G401.6 (cell line): Measurements from ENCODE around the gene GLIPR1L1.

Source experiments
- FAIRE-seq: peaks from 2 replicates; lab custom pipeline; 2012; peaks lifted over from hg19 to GRCh38; lab: Jason Lieb, UNC

Gene GLIPR1L1

DNA sequence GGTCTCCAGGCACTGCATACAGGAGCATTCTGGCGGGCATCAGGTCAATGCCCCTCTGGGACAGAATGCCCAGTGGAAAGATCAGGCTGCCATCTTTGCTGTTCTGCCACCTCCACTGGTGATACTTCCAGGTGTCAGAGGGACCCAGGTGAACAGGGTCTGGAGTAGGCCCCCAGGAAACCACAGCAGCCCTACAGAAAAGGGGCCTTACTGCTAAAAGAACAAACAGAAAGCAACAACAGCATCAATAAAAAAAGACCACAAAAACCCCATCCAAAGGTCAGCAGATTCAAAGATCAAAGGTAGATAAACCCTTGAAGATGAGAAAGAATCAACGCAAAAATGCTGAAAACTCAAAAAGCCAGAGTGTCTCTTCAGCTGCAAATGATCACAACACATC, 15.9 kb downstream of the GLIPR1L1 start:
- no peak for FAIRE-seq

GRCh38 chr12:75354011-75354410, 19.5 kb downstream of the GLIPR1L1 start:
- FAIRE-seq = no peak

DNA sequence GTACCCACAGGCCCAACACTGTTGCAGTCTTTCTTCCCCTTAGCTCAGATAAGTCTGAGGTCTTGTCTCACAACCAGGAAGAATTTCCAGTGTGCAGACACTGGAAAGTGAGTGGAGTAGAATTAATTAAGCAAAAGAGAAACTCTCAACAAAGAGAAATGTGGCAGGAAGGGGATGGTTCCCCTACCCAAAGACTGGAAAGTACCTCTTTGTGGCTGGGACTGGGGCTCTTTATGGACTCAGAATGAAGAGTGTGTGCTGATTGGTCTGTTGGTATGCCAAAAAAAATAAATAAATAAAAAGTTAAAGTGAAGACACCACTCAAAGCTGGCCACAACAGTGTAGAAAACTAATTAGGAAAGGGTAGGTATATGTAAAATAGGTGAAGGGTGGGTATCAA, 26.4 kb downstream of the GLIPR1L1 start:
- FAIRE-seq = no peak

DNA sequence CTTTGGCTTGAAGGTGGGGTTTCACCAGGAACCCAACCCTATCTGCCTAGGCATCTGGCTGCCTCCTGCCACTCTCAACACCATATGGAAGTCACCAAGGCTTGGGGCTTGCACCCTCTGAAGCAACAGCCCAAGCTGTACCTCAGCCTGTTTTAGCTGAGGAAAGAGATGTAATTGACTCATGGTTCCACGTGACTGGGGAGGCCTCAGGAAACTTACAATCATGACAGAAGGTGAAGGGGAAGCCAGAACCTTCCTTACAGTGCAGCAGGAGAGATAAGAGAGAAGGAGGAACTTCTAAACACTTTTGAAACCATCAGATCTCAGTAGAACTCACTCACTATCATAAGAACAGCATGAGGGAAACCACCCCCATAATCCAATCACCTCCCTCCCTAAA, 26.9 kb downstream of the GLIPR1L1 start:
- FAIRE-seq = no peak

DNA sequence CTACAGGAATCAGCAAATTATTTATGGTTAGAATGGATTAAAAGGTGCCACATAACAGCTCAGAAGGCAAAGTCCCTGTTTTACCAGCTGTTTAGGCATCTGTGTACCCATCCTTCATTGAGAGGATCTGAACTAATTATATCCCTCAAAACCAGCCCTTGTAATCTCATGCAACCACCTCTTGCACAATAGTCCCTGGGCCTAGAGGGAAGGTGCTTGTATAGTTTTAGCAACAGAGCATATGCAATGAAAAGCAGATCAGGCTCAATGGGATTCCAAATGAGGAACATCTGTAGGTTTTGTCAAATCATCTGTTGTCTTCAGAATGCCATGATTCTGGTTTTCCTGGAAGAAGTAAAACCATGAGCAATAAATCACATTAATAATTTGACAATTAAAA, 30.4 kb downstream of the GLIPR1L1 start:
- FAIRE-seq = no peak

DNA sequence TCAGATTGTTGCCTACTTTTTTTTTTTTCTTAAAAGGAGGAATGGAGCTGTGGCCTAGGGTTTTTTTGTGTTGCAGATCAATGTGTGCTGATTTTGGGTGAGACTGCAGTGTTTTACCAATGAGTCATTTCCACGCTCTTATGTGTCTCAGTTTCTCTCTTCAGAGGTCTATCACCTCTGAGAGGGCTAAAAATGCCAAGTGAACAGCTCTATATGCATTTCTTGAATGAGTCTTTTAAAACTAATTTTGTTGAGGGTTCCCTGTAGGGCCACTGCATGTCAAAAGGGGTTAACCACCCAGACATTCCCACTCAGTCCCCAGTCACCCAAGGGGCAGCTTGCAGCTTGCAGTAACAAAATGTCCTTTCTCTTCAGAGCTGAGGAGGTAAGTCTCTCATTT, 32.2 kb downstream of the GLIPR1L1 start:
- no peak for FAIRE-seq

DNA sequence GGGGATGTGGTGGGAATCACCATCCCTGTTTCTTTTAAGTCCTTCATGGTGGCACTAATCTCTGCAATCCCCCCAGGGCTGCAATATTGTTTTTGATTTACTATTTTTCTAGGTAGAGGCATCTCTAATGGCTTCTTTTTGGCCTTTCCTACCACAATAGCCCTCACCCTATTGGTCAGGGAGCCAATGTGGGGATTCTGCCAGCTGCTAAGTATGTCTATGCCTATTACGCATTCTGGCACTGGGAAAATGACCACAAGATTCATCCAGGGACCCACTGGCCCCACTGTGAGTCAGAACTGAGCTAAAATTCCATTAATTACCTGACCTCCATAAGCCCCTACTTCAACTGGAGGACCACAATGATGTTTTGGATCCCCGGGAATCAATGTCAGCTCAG, 40.5 kb downstream of the GLIPR1L1 start:
- FAIRE-seq = no peak

DNA sequence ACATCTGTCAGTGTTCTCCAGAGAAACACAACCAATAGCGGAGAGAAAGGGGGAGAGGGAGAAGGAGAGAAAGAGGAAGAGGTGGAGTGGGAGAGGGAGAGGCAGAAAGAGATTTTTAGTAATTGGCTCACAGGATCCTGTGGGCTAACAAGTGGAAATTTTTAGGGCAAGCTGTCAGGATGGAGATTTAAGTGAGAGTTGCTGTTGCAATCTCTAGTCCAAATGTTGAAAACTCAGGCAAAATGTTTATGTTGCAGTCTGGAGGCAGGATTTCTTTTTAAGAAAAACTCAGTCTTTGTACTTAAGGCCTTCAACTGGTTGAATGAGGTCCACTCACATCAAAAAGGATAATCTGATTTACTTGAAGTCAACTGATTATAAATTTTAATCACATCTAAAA, 43.9 kb downstream of the GLIPR1L1 start:
- no peak for FAIRE-seq

DNA sequence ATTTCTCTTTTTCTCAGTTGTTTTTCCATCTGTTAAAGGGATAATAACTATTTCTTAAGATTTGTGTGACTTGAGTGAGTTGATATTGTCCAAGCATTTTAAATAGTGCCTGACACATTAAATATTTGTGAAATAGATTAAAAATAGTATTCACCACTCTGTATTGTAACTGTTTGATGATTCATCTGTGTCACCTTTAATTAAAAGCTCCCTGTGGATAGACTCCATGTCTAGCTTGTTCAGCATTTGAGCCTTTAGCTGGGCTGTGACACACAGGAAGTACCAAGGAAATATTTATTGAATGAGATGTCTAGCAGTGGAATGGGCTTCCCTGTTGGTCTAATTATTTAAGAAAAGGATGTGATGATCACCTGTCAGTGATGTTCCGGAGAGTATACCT, 54.6 kb downstream of the GLIPR1L1 start:
- no peak for FAIRE-seq

- no peak for FAIRE-seq
Observed at GRCh38 chr12:75389706-75390105, 55.2 kb downstream of the GLIPR1L1 start.

GRCh38 chr12:75390156-75390898, 55.9 kb downstream of the GLIPR1L1 start:
- FAIRE-seq = no peak

GRCh38 chr12:75390899-75391538, 56.5 kb downstream of the GLIPR1L1 start, which contains the start of gene GLIPR1L2:
GLIPR1L2 (plus strand) TSS chr12:75391089; CDS start chr12:75391117, 28 bp downstream.
- FAIRE-seq = peak; percentile 91

- peak; percentile 88 for FAIRE-seq
Observed at GRCh38 chr12:75404231-75404630, 69.8 kb downstream of the GLIPR1L1 start.

- no peak for FAIRE-seq
Observed at GRCh38 chr12:75407683-75408082, 73.2 kb downstream of the GLIPR1L1 start.

- peak; percentile 97 for FAIRE-seq
Observed at GRCh38 chr12:75409830-75410229, 75.4 kb downstream of the GLIPR1L1 start.

DNA sequence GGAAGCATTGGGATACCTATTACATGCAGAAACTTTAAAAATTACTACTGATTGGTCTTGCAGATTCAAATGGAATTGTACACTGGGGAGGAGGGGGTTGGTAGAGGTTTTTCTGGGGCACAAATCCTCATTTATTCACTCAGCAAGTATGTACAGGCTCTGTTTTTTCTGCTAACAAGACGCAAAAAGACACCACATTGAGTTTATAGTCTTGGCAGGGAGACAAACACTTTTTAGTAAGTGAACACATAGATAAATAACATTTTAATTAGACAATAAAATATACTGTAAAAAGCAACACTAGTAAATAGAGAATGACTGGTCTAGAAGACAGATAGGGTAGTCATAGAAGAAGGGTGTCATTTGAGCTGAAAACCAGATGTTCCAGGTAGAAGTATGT, 80.2 kb downstream of the GLIPR1L1 start:
- FAIRE-seq = no peak

DNA sequence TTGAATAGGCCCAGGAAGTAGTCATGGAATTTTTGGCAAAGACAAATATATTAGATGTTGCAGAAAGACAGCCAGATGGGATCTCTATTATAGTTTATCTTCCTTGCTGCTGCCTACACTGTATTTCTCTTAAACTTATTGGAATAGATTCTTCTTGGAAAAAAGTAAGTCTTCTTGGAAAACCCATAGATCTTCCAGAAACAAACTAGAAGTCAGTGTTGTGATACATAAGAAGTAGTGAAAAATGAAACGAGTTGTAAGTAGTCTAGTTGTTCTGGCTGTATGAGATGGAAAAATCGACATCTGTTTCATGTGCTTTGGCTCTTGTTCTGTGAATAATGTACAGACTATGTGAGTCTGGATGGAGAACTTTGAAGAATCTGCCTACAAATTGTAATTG, 85.4 kb downstream of the GLIPR1L1 start:
- FAIRE-seq = no peak
